HTERT RPE-1 (cell line): ENCODE data around the gene MAOA.
"Not testable (repeated sequence)": the region's sequence is repeated elsewhere in the genome, so short reads cannot be mapped to it uniquely, and the experiment has no call there.

Experiments used
- in situ Hi-C: fragments of 300-500 bp; cut with MboI; formaldehyde crosslinking; loops from 4 replicates; pipeline ENCODE4 v1.14.3; 2020; ENCODE audit warnings: low sequenced_read_pairs

Gene MAOA

GRCh38 chrX:43656005-43656494 lies at the start of gene MAOA:
MAOA (plus strand) TSS chrX:43656299; CDS start chrX:43656342, 43 bp downstream.
- in situ Hi-C loops, result no loop called here

GRCh38 chrX:43612400-43612799 lies 43.7 kb upstream of the MAOA start:
- in situ Hi-C loops, result no loop called here

DNA sequence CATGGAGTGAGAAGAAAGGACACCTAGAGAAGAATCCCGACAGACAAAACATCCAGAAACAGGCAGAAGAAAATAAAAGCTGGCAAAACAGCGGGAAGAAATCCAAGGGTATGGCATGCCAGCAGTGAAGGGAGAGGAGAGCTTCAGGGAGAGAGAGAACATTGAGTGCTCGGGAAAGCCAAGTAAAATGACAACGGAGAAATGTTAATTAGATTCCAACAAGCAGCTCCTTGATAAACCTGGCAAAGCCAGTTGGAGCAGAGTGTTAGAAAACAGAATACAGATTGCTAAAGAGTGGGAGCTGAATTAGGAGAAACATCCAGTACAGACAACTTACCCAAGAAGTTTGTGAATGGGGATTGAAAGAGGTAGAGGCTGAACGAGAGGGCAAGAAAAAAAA lies 40.4 kb upstream of the MAOA start:
- in situ Hi-C loops, result no loop called here

DNA sequence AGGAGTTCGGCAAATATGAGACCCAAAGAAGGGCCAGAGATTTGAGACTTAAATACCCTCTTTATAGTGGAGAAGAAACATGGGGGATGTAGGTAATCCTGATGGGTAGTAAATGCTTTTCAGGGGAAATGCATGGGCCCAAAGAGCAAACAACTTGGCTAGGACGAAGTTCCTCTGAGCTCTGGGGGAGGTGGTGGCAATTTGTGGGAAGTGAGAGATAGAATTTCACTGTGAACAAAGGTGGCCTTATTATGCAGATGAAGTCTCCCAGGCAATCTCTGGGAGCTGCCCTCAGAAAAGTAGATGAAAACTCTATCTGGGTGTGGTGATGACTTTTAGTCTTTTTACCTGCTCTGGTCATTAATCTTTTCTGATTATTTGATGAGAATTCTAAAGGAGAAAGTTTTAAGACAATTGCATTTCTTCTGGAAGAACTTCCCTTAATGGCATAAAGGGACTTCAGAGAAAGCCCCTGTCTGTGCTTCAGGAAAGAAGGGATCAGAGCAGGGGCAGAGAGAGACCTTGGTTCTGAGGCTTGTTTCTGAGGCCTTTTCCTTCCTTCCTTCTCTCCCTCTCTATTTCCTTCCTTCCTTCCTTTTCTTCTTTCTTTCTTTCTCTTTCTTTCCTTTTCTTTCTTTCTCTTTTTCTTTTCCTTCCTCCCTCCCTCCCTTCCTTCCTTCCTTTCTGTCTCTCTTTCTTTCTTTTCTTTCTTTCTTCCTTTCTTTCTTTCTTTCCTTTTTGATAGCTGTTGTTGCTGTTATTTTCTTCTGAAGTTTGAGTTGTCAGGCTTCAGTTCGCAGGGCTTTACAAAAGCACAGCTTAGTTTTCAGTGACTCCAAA lies 37.5 kb upstream of the MAOA start:
- in situ Hi-C loops, result no loop called here

DNA sequence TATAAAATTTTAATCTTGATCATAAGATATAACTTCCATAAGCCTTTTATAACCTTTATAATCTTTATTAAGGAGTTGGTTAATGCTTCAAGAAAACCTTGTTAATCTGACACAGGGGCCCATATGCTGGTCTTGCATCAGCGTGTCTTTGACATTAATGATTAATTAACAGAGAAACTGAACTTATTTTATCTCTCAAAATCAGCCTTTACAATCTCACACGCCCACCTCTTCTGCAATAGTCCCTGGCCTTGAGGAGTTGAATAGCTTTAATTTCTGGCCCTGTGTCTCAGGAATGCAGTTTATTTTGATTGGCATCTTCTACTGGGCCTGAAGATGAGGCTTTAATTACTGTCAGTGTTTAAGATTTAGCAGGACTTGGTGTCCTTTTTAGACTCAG lies 36.2 kb upstream of the MAOA start:
- in situ Hi-C loops, result not testable (repeated sequence)

DNA sequence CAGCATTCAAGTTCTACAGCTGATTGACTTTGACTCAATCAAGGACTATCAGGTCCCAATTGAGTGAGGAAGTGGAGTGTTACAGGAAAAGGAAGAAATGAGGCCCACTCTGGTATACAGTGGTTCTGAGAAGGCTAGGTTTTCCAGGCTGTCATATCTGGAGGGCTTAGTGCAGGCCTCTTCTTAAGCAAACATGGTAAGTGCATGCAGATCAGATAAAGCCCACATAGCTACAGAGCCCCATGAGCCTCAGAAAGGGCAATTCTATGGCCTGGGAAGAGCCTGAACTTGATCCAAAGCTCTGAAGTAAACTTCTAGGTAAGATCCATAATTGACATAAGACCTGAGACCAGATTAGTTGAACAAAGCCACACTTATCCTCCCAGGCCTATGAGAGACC lies 29.0 kb upstream of the MAOA start:
- in situ Hi-C loops, result no loop called here

GRCh38 chrX:43627669-43628068 lies 28.4 kb upstream of the MAOA start:
- in situ Hi-C loops, result no loop called here

- in situ Hi-C loops, result no loop called here
These were observed 26.9 kb upstream of the MAOA start for GRCh38 chrX:43629229-43629628.

- in situ Hi-C loops, result no loop called here
These were observed 24.3 kb upstream of the MAOA start for GRCh38 chrX:43631841-43632240.

DNA sequence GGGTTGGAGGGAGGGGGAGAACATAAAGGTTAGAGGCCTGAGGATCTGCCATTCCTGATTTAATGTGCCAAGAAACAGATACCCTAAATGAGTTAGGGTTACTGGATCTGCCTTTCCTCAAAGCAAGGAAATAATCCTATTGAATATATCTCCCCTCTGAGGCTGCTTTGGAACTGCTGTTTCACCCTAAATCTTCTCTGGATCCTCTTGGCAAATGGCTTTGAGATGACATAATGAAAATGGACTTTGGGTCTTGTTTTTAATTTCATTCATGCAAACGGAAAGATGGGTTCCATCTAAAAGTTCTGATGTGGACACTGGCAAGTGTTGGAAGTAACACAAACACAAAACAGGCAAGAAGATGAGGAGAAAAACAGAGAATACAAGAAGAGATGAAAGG lies 23.0 kb upstream of the MAOA start:
- in situ Hi-C loops, result no loop called here

- in situ Hi-C loops, result no loop called here
These were observed 22.3 kb upstream of the MAOA start for GRCh38 chrX:43633757-43634156.

- in situ Hi-C loops, result no loop called here
These were observed 15.6 kb upstream of the MAOA start for GRCh38 chrX:43640482-43640881.

DNA sequence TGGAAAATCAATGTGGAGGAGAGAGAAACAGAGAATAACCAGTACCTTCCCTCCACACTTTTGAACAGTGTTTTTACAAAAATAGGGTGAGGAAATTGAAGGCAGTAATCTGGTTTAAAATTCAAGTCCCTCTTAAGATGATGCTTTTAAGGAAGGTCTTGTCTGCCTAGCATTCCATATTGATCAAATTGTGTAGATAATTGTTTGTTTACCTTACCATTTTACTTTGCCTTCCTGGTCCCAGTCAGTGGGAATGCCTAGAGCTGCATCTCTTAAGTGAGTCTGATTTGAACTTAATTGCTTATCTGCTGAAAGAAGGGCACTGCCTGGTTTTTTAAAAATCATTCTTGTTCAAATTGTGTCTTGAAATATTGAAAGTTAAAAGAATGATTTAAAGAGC lies 14.4 kb upstream of the MAOA start:
- in situ Hi-C loops, result no loop called here

DNA sequence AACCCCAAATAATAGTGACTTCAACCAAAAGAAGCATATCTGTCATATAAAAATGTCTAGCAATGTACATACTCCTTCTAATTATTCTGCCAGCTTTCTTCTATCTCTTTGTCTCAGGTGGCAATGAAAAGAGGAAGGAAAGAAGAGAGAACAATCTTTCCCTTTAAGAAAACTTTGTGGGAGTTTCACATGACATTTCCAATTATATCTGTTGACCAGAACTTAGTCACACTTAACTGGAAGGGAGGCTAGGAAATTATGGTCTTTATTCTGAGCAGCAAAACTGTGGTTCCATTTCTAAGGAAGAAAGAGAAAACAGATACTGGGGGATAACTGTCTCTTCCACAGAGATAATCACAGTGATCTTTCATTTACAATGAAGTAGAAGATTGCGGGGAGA lies 12.9 kb upstream of the MAOA start:
- in situ Hi-C loops, result no loop called here

DNA sequence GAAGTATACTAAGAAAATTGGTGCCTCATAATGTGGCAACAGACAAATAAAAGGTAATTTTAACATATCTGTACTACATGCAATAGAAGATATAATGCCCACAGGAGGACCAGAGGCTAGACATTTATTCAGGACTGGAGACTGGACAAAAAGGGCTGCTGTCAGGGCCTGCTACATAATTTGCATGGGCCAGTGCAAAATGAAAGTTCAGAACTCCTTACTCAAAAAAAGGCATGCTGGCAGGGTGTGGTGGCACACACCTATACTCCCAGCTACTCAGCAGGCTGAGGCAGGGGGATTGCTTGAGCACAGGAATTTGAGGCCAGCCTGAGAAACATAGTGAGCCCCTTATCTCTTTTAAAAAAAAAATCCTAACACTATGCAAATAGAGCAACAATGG lies 12.4 kb upstream of the MAOA start:
- in situ Hi-C loops, result no loop called here

- in situ Hi-C loops, result no loop called here
These were observed 11.9 kb upstream of the MAOA start for GRCh38 chrX:43644124-43644701.

DNA sequence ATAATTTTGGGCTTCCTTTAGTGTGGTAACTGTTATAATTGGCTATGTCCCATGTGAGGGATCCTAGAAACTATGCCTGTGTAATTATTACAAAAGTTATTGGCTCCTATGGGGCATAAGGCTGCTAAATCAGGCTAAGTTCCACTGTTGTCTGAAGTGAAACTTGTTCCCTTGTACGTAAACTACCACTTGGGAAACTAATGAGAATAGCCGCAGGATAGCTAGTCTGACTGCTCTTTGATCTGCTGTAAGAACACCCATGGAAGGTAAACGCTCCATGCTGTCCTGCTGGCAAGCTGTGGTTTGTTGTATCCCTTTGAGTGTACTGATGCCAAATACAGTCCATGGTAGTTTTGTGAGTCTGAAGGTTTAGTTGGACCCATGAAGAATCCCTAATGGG lies 9.3 kb upstream of the MAOA start:
- in situ Hi-C loops, result no loop called here

DNA sequence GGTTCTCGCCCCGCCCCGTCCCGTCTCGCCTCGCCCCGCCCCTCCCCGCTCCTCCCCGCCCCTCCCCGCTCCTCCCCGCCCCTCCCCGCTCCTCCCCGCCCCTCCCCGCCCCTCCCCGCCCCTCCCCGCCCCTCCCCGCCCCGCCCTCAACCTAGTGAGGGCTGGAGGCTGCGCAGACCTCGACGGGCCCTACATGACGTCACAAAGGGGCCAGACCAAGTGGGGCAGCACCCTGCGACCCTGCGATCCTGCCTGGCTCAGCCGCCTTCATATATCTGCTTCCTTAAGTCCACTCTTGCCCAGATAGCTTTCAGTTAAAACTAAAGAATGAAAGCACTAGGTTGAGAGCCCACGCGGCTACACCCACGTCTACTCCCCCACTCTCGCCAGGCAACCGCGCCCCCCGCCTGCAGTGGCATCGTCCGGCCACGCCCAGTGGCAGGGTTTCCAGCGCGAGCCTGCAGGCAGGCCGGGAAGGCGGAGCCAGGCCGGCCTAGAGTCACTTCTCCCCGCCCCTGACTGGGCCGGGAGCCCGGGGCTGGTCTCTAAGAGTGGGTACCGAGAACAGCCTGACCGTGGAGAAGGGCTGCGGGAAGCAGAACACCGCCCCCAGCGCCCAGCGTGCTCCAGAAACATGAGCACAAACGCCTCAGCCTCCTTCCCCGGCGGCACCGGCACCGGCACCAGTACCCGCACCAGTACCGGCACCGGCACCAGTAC lies 1.5 kb upstream of the MAOA start:
- in situ Hi-C loops, result no loop called here

- in situ Hi-C loops, result no loop called here
These were observed 721 bp upstream of the MAOA start for GRCh38 chrX:43655151-43656004.

DNA sequence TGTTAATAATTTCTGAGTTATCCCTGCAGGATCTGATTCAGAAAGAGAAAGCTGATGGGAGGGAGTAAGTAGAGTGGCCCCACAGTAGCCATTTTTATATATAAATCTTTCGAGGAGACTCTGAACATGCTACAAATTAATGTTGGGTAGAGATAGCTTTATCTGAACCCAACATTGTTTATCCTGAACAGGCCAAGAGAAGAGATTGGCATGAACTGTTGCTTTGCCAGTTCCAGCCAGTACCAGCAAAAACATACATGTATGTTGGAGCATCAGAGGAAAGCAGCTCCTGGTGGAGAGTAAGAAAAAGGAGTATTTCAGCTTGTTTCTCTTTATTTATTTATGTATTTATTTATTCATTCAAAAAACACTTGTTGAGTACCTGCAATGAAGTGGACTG lies 1.6 kb downstream of the MAOA start:
- in situ Hi-C loops, result no loop called here
